GM13976 (cell line): ENCODE measurements around the gene CCP110.

Experiments used
- DNase-seq: peaks from one replicate; pipeline ENCODE4 v3.0.0; 2012; ENCODE audit warnings: low spot score
- in situ Hi-C: fragments of 300-500 bp; cut with MboI; formaldehyde crosslinking; loops from one replicate; pipeline ENCODE4 v1.12.0; 2022; ENCODE audit warnings: low sequenced_read_pairs, mixed read lengths, inconsistent platforms; ENCODE audit not compliant: unreplicated experiment
- TF ChIP-seq, protein P1 (sequence below): IDR thresholded peaks from 2 replicates; pipeline ENCODE4 v1.5.1; 2012; ENCODE audit warnings: borderline replicate concordance, mild to moderate bottlenecking; ENCODE audit not compliant: insufficient read depth; ENCODE audit errors: extremely low read depth, missing control alignments, control extremely low read depth

Gene CCP110

GRCh38 chr16:19555938-19556771 lies 32.4 kb downstream of the CCP110 start:
- in situ Hi-C loops: no loop called here

GRCh38 chr16:19559242-19559910 lies 35.6 kb downstream of the CCP110 start:
- DNase-seq: peak; percentile 51
- in situ Hi-C loops: no loop called here
- TF ChIP-seq, protein P1, sequence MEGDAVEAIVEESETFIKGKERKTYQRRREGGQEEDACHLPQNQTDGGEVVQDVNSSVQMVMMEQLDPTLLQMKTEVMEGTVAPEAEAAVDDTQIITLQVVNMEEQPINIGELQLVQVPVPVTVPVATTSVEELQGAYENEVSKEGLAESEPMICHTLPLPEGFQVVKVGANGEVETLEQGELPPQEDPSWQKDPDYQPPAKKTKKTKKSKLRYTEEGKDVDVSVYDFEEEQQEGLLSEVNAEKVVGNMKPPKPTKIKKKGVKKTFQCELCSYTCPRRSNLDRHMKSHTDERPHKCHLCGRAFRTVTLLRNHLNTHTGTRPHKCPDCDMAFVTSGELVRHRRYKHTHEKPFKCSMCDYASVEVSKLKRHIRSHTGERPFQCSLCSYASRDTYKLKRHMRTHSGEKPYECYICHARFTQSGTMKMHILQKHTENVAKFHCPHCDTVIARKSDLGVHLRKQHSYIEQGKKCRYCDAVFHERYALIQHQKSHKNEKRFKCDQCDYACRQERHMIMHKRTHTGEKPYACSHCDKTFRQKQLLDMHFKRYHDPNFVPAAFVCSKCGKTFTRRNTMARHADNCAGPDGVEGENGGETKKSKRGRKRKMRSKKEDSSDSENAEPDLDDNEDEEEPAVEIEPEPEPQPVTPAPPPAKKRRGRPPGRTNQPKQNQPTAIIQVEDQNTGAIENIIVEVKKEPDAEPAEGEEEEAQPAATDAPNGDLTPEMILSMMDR: peak; percentile 35

More at GRCh38 chr16:19555938-19556771, 32.4 kb downstream of the CCP110 start:
- DNase-seq: peak; percentile 47
- TF ChIP-seq, protein P1: no peak

- DNase-seq: no peak
- in situ Hi-C loops: no loop called here
- TF ChIP-seq, protein P1: no peak
These were observed 36.3 kb downstream of the CCP110 start for GRCh38 chr16:19560078-19560477.

DNA sequence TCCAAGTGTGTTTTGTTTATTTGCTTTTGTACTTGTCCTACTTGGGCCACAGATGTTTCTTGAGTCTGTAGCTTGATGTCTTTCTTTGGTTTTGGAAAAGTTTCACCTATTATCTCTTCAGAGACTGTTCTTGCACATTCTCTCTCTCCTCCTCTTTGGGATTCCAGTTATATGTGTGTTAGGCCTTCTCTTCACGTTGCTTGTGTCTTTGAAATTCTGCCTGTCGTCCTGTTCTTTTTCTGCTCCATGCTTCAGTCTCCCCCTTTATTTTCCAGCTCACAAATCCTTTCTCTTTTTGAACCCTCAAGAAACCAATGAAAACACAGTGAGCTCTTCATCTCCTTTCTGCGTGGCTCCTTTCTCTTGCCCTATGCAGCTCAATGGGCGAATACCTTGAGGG lies 39.6 kb downstream of the CCP110 start:
- TF ChIP-seq, protein P1: no peak
- in situ Hi-C loops: no loop called here
- no peak for DNase-seq

- TF ChIP-seq, protein P1: no peak
- DNase-seq: no peak
- in situ Hi-C loops: no loop called here
These were observed 42.6 kb downstream of the CCP110 start for GRCh38 chr16:19566362-19566761.

DNA sequence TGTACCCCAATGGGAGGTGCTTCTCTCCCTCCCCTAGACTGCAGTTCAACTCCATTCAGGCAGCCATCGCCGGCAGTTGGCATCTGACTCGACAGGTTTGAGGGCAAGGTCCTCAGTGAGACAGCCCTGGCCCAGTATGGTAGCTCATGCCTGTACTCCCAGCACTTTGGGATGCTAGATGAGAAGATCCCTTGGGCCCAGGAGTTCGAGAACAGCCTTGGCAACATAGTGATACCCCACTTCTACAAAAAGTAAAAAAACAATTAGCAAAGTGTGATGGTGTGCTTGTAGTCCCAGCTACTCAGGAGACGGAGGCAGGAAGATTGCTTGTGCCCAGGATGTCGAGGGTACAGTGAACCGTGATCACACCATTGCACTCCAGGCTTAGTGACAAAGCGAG lies 43.8 kb downstream of the CCP110 start:
- TF ChIP-seq, protein P1: no peak
- DNase-seq: no peak
- in situ Hi-C loops: no loop called here
